Astrocyte (in vitro differentiated cells and primary cell): ENCODE measurements around the gene TJP1.

Experiments
- EZH2 ChIP-seq: IDR thresholded peaks from 2 replicates; pipeline ENCODE4 v1.6.1; 2012; ENCODE audit warnings: mild to moderate bottlenecking, low read length, inconsistent platforms; ENCODE audit not compliant: insufficient read depth
- TF ChIP-seq, protein P1 (sequence below): IDR thresholded peaks from 2 replicates; pipeline ENCODE4 v1.5.1; 2011; ENCODE audit warnings: low read depth, mild to moderate bottlenecking, inconsistent platforms, low read length, moderate library complexity; ENCODE audit not compliant: insufficient read depth

DNA sequence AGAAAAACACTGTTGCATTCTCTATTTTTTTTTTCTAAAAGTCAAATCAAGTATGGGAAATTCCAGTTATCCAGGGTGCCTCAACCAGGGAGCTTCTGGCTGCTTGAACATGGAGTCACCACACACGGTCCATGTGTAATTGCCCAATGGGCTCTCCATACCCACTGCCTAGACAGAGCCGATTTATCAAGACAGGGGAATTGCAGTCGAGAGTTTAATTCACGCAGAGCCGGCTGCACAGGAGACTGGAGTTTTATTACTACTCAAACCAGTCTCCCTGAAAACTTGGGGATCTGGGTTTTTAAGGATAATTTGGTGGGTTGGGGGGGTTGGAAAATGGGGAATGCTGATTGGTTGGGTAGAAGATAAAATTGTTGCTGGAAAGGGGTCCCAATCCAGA lies 149.8 kb downstream of the TJP1 start:
- TF ChIP-seq, protein P1, sequence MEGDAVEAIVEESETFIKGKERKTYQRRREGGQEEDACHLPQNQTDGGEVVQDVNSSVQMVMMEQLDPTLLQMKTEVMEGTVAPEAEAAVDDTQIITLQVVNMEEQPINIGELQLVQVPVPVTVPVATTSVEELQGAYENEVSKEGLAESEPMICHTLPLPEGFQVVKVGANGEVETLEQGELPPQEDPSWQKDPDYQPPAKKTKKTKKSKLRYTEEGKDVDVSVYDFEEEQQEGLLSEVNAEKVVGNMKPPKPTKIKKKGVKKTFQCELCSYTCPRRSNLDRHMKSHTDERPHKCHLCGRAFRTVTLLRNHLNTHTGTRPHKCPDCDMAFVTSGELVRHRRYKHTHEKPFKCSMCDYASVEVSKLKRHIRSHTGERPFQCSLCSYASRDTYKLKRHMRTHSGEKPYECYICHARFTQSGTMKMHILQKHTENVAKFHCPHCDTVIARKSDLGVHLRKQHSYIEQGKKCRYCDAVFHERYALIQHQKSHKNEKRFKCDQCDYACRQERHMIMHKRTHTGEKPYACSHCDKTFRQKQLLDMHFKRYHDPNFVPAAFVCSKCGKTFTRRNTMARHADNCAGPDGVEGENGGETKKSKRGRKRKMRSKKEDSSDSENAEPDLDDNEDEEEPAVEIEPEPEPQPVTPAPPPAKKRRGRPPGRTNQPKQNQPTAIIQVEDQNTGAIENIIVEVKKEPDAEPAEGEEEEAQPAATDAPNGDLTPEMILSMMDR = no peak
- no peak for TF ChIP-seq EZH2
